Measurements from ENCODE around the gene LYRM4. TPM values are rescaled to one million over a fixed set of nuclear protein-coding genes. Genes with fewer than 3 reads are reported as not detected.

Gene LYRM4
- total and polyA plus RNA-seq, 9 of the 15 experiments (the other 6 are each of a cell fraction or from before 2014, with no cell fraction given): 24.2 to 69.4 (median 41.8) TPM

DNA sequence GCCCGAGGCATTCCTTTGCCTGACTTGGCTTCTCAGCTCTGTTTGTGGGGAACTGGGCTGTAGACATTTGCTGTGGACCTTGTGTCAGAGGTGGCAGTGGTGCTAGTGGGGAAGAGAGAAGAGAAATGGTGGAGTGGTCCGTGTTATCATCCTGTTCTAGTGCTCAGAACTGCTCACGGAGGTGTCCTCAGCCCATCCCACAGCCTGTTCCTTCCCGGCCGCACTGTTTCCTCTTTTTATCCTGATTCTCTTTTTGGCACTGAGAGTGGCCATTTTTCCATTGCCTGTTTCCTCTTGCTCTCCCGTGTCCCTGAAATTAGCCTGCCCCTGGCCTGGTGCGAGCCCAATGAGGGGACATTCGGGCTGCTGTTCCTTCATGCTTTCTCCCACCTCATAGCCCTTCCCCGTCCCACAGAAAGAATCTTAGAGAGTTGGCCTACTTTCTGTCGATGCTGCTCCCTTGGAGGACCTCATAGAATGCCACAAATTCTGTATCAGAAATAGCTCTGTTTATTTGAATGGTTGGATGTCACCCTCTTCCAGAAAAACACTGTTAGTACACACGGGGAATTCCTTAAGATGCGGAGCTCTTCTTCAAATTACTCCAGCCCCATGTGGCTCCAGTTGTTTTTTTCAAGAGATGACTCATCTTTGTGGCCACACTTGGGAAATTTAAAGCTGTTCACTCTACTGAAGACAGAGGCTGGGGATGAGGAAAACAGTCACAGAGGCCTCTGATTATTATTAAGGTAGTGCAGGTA, 26.6 kb upstream of the LYRM4 start:
- FAIRE-seq (peak; percentile 52), ATAC-seq (0 out of 3 replicates have a peak, but pooled peaks have one; percentile 16), DNase-seq (ENCODE audit: extremely low read depth in 1 of 4, low spot score in 3 of 4) (no peak)
- Histone ChIP-seq H2AFZ (ENCODE audit: low read depth, low read length) (no peak overlapping the region), H3K36me3 (ENCODE audit: control insufficient read depth, insufficient read depth, low read length) (no peaks in the 10 kb centered on the region; the same call in 2 of the 3 replicates), H3K27ac (ENCODE audit: extremely low read depth, low read depth, low read length) (no peak overlapping the region), H3K4me1 (replicated peaks in 1 of 2; ENCODE audit: control insufficient read depth in 2 of 2, insufficient read depth in 2 of 2, low read length in 2 of 2) (peaks cover 11 to 16% of the 10 kb centered on the region in 2 experiments; a peak in 3 of 5 replicates), H4K20me1 (replicated peaks; ENCODE audit: control insufficient read depth, insufficient read depth, low read length) (0 out of 2 replicates have a peak, but pooled peaks cover 3% of the 10 kb centered on the region), H3K9me3 (replicated peaks; ENCODE audit: control insufficient read depth, insufficient read depth, low read depth, low read length) (no peaks in the 10 kb centered on the region), H3K27me3 (ENCODE audit: control insufficient read depth in 2 of 2, insufficient read depth in 2 of 2, low read length in 2 of 2) (no peaks in the 10 kb centered on the region), H3K4me3 (no peak overlapping the region), H3K79me2 (ENCODE audit: control insufficient read depth, insufficient read depth, low read length) (peaks cover 8% of the 10 kb centered on the region; the same call in 1 of the 3 replicates), H3K4me2 (ENCODE audit: insufficient read depth, low read length) (no peak overlapping the region), H3K9ac (ENCODE audit: insufficient read depth in 1 of 2, low read depth in 2 of 2, low read length in 2 of 2) (peak overlapping the region in 1 of 2 experiments; percentile 14; a peak in 1 of 4 replicates), H3K9me1 (ENCODE audit: control insufficient read depth, insufficient read depth, low read length) (no peaks in the 10 kb centered on the region)
- ChIA-PET POLR2A (interaction anchor here (0.6 to 1.6 kb wide), 7 partner anchors 11 to 229 kb away, joined by 3 to 5 read pairs (median 3); no protein-coding TSS in a partner anchor), CTCF (ENCODE audit: low intra/inter-chr PET ratio) (no interaction called here)
- 54% methylated on average over 12 of the region's 12 CpGs for WGBS (ENCODE audit: insufficient coverage, low coverage, missing lambda C conversion rate)
- in situ Hi-C loops (cut with MboI): no loop called here
- intact Hi-C loops (cut with micrococcal nuclease): no loop called here
- no TSS peak for BruUV-seq (replicated peaks)
- no peak for TF ChIP-seq ZEB2 (IDR thresholded peaks at IDR 0.05)
- TF ChIP-seq, protein P1, sequence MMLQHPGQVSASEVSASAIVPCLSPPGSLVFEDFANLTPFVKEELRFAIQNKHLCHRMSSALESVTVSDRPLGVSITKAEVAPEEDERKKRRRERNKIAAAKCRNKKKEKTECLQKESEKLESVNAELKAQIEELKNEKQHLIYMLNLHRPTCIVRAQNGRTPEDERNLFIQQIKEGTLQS (IDR thresholded peaks at IDR 0.05): peak; percentile 90
- TF ChIP-seq, protein P1 (CRISPR knock-in tag; conservative IDR thresholded peaks at IDR 0.05): no peak
- TF ChIP-seq L3MBTL2 (IDR thresholded peaks at IDR 0.05): peak; percentile 53; the same call in 1 of the 2 replicates
- TF ChIP-seq CC2D1A (IDR thresholded peaks at IDR 0.05): no peak
- peak; percentile 23; the same call in 1 of the 2 replicates for TF ChIP-seq ZFX (CRISPR knock-in tag; IDR thresholded peaks at IDR 0.05)
- no peak for TF ChIP-seq FUS (optimal IDR thresholded peaks at IDR 0.05; ENCODE audit: low read depth, low read length)
- TF ChIP-seq JUND (IDR thresholded peaks at IDR 0.05; ENCODE audit: borderline replicate concordance, low read depth, low read length): peak; percentile 93
- TF ChIP-seq JUND (tag; IDR thresholded peaks at IDR 0.05; ENCODE audit: borderline replicate concordance, low read depth, low read length): peak; percentile 92
- TF ChIP-seq JUN (IDR thresholded peaks at IDR 0.05; ENCODE audit: borderline replicate concordance, low read depth, low read length): peak; percentile 81
- no peak for TF ChIP-seq JUN (CRISPR knock-in tag; IDR thresholded peaks at IDR 0.05; ENCODE audit: borderline replicate concordance)
- TF ChIP-seq, protein P2, sequence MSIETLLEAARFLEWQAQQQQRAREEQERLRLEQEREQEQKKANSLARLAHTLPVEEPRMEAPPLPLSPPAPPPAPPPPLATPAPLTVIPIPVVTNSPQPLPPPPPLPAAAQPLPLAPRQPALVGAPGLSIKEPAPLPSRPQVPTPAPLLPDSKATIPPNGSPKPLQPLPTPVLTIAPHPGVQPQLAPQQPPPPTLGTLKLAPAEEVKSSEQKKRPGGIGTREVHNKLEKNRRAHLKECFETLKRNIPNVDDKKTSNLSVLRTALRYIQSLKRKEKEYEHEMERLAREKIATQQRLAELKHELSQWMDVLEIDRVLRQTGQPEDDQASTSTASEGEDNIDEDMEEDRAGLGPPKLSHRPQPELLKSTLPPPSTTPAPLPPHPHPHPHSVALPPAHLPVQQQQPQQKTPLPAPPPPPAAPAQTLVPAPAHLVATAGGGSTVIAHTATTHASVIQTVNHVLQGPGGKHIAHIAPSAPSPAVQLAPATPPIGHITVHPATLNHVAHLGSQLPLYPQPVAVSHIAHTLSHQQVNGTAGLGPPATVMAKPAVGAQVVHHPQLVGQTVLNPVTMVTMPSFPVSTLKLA (conservative IDR thresholded peaks at IDR 0.05): 0 out of 4 replicates have a peak, but pooled peaks of 1 of the 2 experiments have one; percentile 25
- TF ChIP-seq BHLHE40 (IDR thresholded peaks at IDR 0.05; ENCODE audit: low read length): no peak
- TF ChIP-seq, protein P3, sequence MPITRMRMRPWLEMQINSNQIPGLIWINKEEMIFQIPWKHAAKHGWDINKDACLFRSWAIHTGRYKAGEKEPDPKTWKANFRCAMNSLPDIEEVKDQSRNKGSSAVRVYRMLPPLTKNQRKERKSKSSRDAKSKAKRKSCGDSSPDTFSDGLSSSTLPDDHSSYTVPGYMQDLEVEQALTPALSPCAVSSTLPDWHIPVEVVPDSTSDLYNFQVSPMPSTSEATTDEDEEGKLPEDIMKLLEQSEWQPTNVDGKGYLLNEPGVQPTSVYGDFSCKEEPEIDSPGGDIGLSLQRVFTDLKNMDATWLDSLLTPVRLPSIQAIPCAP (CRISPR knock-in tag; IDR thresholded peaks at IDR 0.05; ENCODE audit: borderline replicate concordance): no peak
- peak; percentile 85 for TF ChIP-seq ZNF384 (IDR thresholded peaks at IDR 0.05; ENCODE audit: low read depth, low read length)
- TF ChIP-seq JUNB (CRISPR knock-in tag; conservative IDR thresholded peaks at IDR 0.05): 0 out of 2 replicates have a peak, but pooled peaks have one; percentile 11
- TF ChIP-seq FOSL1 (tag; conservative IDR thresholded peaks at IDR 0.05): peak; percentile 97
- no peak for TF ChIP-seq TAF9B (IDR thresholded peaks at IDR 0.05; ENCODE audit: partially characterized antibody)
- no peak for TF ChIP-seq HES1 (IDR thresholded peaks at IDR 0.05; ENCODE audit: low read depth)

All from K562 (cell line).